Measurements from ENCODE around the gene SLC25A13. TPM values are rescaled to one million over a fixed set of nuclear protein-coding genes. Genes with fewer than 3 reads are reported as not detected.

Gene SLC25A13
- total and polyA plus RNA-seq, 2 of the 13 experiments (the other 11 are each of a cell fraction or from before 2014, with no cell fraction given), result 36.2 to 84.9 TPM

DNA sequence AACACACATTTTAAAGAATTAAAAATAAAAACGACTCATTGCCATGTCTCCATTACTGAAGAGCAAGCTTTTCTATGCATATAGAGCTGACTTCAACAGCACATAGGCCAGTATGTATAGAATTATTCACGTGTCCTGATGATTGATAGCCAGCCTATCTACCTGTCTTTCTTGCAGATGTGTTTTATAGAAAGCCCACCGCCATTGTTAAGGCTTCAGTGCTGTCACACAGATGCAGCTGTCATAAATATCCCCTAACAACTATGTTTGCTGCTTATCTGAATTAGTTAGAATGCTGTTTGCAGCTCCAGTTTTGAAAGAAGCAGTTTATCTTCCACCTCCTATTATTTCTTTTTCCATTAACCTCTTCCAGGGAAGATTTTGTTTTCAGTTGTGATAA, 235.9 kb downstream of the SLC25A13 start:
- H3K79me2 ChIP-seq (ENCODE audit: insufficient read depth, low read length), result no peaks in the 10 kb centered on the region
- no peak for DNase-seq (ENCODE audit: low spot score)
- BruUV-seq (replicated peaks), result no TSS peak
- intact Hi-C loops (cut with micrococcal nuclease; ENCODE audit: unreplicated experiment), result no loop called here
- H3K9ac ChIP-seq (ENCODE audit: insufficient read depth, low read depth, low read length), result no peak overlapping the region
- CTCF ChIA-PET (ENCODE audit: low intra/inter-chr PET ratio, low total read pairs), result no interaction called here
- POLR2A ChIA-PET, result no interaction called here
- no peaks in the 10 kb centered on the region for H3K4me1 ChIP-seq (ENCODE audit: insufficient read depth, low read length)
- TF ChIP-seq, protein P1, sequence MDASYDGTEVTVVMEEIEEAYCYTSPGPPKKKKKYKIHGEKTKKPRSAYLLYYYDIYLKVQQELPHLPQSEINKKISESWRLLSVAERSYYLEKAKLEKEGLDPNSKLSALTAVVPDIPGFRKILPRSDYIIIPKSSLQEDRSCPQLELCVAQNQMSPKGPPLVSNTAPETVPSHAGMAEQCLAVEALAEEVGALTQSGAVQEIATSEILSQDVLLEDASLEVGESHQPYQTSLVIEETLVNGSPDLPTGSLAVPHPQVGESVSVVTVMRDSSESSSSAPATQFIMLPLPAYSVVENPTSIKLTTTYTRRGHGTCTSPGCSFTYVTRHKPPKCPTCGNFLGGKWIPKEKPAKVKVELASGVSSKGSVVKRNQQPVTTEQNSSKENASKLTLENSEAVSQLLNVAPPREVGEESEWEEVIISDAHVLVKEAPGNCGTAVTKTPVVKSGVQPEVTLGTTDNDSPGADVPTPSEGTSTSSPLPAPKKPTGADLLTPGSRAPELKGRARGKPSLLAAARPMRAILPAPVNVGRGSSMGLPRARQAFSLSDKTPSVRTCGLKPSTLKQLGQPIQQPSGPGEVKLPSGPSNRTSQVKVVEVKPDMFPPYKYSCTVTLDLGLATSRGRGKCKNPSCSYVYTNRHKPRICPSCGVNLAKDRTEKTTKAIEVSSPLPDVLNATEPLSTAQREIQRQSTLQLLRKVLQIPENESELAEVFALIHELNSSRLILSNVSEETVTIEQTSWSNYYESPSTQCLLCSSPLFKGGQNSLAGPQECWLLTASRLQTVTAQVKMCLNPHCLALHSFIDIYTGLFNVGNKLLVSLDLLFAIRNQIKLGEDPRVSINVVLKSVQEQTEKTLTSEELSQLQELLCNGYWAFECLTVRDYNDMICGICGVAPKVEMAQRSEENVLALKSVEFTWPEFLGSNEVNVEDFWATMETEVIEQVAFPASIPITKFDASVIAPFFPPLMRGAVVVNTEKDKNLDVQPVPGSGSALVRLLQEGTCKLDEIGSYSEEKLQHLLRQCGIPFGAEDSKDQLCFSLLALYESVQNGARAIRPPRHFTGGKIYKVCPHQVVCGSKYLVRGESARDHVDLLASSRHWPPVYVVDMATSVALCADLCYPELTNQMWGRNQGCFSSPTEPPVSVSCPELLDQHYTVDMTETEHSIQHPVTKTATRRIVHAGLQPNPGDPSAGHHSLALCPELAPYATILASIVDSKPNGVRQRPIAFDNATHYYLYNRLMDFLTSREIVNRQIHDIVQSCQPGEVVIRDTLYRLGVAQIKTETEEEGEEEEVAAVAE (CRISPR knock-in tag; IDR thresholded peaks at IDR 0.05; ENCODE audit: borderline replicate concordance), result no peak
- TF ChIP-seq MXD3 (CRISPR knock-in tag; IDR thresholded peaks at IDR 0.05) (no peak), FOXK2 (IDR thresholded peaks at IDR 0.05) (no peak), SNRNP70 (IDR thresholded peaks at IDR 0.05; ENCODE audit: low read depth, low read length) (no peak), ATF1 (CRISPR knock-in tag; IDR thresholded peaks at IDR 0.05) (no peak), ZNF850 (CRISPR knock-in tag; conservative IDR thresholded peaks at IDR 0.05) (no peak), NRL (CRISPR knock-in tag; IDR thresholded peaks at IDR 0.05; ENCODE audit: borderline replicate concordance) (no peak), MZF1 (CRISPR knock-in tag; IDR thresholded peaks at IDR 0.05; ENCODE audit: borderline replicate concordance) (no peak), ZBTB14 (CRISPR knock-in tag; IDR thresholded peaks at IDR 0.05) (no peak), FOXA1 (IDR thresholded peaks at IDR 0.05) (no peak), FOXA1 (CRISPR knock-in tag; IDR thresholded peaks at IDR 0.05) (no peak), MED13 (CRISPR knock-in tag; IDR thresholded peaks at IDR 0.05) (no peak)
- TF ChIP-seq, protein P2, sequence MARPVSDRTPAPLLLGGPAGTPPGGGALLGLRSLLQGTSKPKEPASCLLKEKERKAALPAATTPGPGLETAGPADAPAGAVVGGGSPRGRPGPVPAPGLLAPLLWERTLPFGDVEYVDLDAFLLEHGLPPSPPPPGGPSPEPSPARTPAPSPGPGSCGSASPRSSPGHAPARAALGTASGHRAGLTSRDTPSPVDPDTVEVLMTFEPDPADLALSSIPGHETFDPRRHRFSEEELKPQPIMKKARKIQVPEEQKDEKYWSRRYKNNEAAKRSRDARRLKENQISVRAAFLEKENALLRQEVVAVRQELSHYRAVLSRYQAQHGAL (CRISPR knock-in tag; IDR thresholded peaks at IDR 0.05; ENCODE audit: not compliant biosample characterization), result no peak
- TF ChIP-seq, protein P3, sequence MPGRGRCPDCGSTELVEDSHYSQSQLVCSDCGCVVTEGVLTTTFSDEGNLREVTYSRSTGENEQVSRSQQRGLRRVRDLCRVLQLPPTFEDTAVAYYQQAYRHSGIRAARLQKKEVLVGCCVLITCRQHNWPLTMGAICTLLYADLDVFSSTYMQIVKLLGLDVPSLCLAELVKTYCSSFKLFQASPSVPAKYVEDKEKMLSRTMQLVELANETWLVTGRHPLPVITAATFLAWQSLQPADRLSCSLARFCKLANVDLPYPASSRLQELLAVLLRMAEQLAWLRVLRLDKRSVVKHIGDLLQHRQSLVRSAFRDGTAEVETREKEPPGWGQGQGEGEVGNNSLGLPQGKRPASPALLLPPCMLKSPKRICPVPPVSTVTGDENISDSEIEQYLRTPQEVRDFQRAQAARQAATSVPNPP (CRISPR knock-in tag; IDR thresholded peaks at IDR 0.05), result no peak
- no peaks in the 10 kb centered on the region for H3K36me3 ChIP-seq (replicated peaks in 1 of 2; ENCODE audit: control insufficient read depth in 1 of 2, insufficient read depth in 2 of 2, low read length in 2 of 2)
- in situ Hi-C loops (cut with HindIII; ENCODE audit: extremely low pct_ligation_motif_present, low pct_unique_long_range_greater_than_20kb), result no loop called here
- H3K4me3 ChIP-seq (replicated peaks in 1 of 3; ENCODE audit: insufficient read depth in 1 of 3, low read depth in 2 of 3, low read length in 3 of 3), result no peak overlapping the region; a peak in 1 of 6 replicates
- no peaks in the 10 kb centered on the region for H3K27me3 ChIP-seq (ENCODE audit: control insufficient read depth in 1 of 2, insufficient read depth in 2 of 2, low read length in 2 of 2)
- no peaks in the 10 kb centered on the region for H3K9me3 ChIP-seq (ENCODE audit: low read length)
- ATAC-seq, result no peak
- FAIRE-seq, result no peak
- WGBS (ENCODE audit: low lambda C conversion rate), result 6% methylated on average over 3 of the region's 3 CpGs
- H4K20me1 ChIP-seq (ENCODE audit: insufficient read depth, low read length), result no peaks in the 10 kb centered on the region
- H2AFZ ChIP-seq (ENCODE audit: low read length), result no peak overlapping the region
- H3K27ac ChIP-seq (ENCODE audit: extremely low read length, insufficient read depth, low read length), result no peak overlapping the region
- H3K4me2 ChIP-seq (ENCODE audit: low read depth, low read length), result no peak overlapping the region
